Measurements from ENCODE around the gene ITIH2. TPM values are rescaled to one million over a fixed set of nuclear protein-coding genes. Genes with fewer than 3 reads are reported as not detected.
"Not testable (repeated sequence)": the region's sequence is repeated elsewhere in the genome, so short reads cannot be mapped to it uniquely, and the experiment has no call there.

Gene ITIH2
- total RNA-seq, 2 experiments from 2014 or later = not detected

- Histone ChIP-seq H3K79me2 (ENCODE audit: insufficient read depth, low read depth, low read length) (no peaks in the 10 kb centered on the region), H4K20me1 (ENCODE audit: insufficient read depth, low read length) (no peaks in the 10 kb centered on the region), H2AFZ (ENCODE audit: low read length) (no peak overlapping the region), H3K4me1 (ENCODE audit: insufficient read depth, low read length, poor library complexity, severe bottlenecking) (no peaks in the 10 kb centered on the region), H3K36me3 (ENCODE audit: insufficient read depth, low read length) (no peaks in the 10 kb centered on the region), H3K9me2 (ENCODE audit: insufficient read depth, low read length) (no peaks in the 10 kb centered on the region), H3K9me3 (ENCODE audit: low read length) (no peaks in the 10 kb centered on the region), H3K4me3 (ENCODE audit: low read depth, low read length, poor library complexity, severe bottlenecking) (no peak overlapping the region), H3K27ac (ENCODE audit: low read depth, low read length, poor library complexity, severe bottlenecking) (no peak overlapping the region), H3K4me2 (ENCODE audit: low read length) (no peak overlapping the region)
- intact Hi-C loops (cut with micrococcal nuclease; ENCODE audit: unreplicated experiment) = no loop called here
- DNase-seq (ENCODE audit: low spot score) = no peak
- CTCF ChIA-PET (ENCODE audit: unreplicated experiment) = no interaction called here
- POLR2A ChIA-PET = no interaction called here
- TF ChIP-seq CTCF (conservative IDR thresholded peaks at IDR 0.05; ENCODE audit: low read length) = no peak
- no peak for TF ChIP-seq EZH2phosphoT487 (IDR thresholded peaks at IDR 0.05; ENCODE audit: borderline replicate concordance, low read depth, low read length)
- BruUV-seq (replicated peaks) = no TSS peak
Measured at GRCh38 chr10:7708832-7709231, 5.7 kb downstream of the ITIH2 start.

- intact Hi-C loops (cut with micrococcal nuclease; ENCODE audit: unreplicated experiment) = no loop called here
Measured at GRCh38 chr10:7710446-7710845, 7.3 kb downstream of the ITIH2 start.

GRCh38 chr10:7711075-7711474, 8.0 kb downstream of the ITIH2 start:
- BruUV-seq (replicated peaks); POLR2A ChIA-PET; intact Hi-C loops (cut with micrococcal nuclease; ENCODE audit: unreplicated experiment); H2AFZ ChIP-seq (ENCODE audit: low read length); H4K20me1 ChIP-seq (ENCODE audit: insufficient read depth, low read length); H3K9me2 ChIP-seq (ENCODE audit: insufficient read depth, low read length); DNase-seq (ENCODE audit: low spot score); H3K36me3 ChIP-seq (ENCODE audit: insufficient read depth, low read length); H3K4me2 ChIP-seq (ENCODE audit: low read length); H3K27ac ChIP-seq (ENCODE audit: low read depth, low read length, poor library complexity, severe bottlenecking); CTCF ChIA-PET (ENCODE audit: unreplicated experiment); H3K4me3 ChIP-seq (ENCODE audit: low read depth, low read length, poor library complexity, severe bottlenecking); H3K79me2 ChIP-seq (ENCODE audit: insufficient read depth, low read depth, low read length); H3K4me1 ChIP-seq (ENCODE audit: insufficient read depth, low read length, poor library complexity, severe bottlenecking); H3K9me3 ChIP-seq (ENCODE audit: low read length): not testable (repeated sequence)

More at GRCh38 chr10:7710446-7710845, 7.3 kb downstream of the ITIH2 start:
- Histone ChIP-seq H3K4me3 (ENCODE audit: low read depth, low read length, poor library complexity, severe bottlenecking) (no peak overlapping the region), H3K9me3 (ENCODE audit: low read length) (no peaks in the 10 kb centered on the region), H3K4me2 (ENCODE audit: low read length) (no peak overlapping the region), H3K9me2 (ENCODE audit: insufficient read depth, low read length) (no peaks in the 10 kb centered on the region), H3K27ac (ENCODE audit: low read depth, low read length, poor library complexity, severe bottlenecking) (no peak overlapping the region), H2AFZ (ENCODE audit: low read length) (no peak overlapping the region), H3K79me2 (ENCODE audit: insufficient read depth, low read depth, low read length) (no peaks in the 10 kb centered on the region), H3K4me1 (ENCODE audit: insufficient read depth, low read length, poor library complexity, severe bottlenecking) (no peaks in the 10 kb centered on the region), H3K36me3 (ENCODE audit: insufficient read depth, low read length) (no peaks in the 10 kb centered on the region), H4K20me1 (ENCODE audit: insufficient read depth, low read length) (no peaks in the 10 kb centered on the region)
- POLR2A ChIA-PET = no interaction called here
- TF ChIP-seq CTCF (conservative IDR thresholded peaks at IDR 0.05; ENCODE audit: low read length) (no peak), EZH2phosphoT487 (IDR thresholded peaks at IDR 0.05; ENCODE audit: borderline replicate concordance, low read depth, low read length) (no peak)
- BruUV-seq (replicated peaks) = no TSS peak
- no peak for DNase-seq (ENCODE audit: low spot score)
- CTCF ChIA-PET (ENCODE audit: unreplicated experiment) = no interaction called here

All from OCI-LY7 (cell line).